ENCODE measurements around the gene CHAF1A.

CHAF1A gene

DNA sequence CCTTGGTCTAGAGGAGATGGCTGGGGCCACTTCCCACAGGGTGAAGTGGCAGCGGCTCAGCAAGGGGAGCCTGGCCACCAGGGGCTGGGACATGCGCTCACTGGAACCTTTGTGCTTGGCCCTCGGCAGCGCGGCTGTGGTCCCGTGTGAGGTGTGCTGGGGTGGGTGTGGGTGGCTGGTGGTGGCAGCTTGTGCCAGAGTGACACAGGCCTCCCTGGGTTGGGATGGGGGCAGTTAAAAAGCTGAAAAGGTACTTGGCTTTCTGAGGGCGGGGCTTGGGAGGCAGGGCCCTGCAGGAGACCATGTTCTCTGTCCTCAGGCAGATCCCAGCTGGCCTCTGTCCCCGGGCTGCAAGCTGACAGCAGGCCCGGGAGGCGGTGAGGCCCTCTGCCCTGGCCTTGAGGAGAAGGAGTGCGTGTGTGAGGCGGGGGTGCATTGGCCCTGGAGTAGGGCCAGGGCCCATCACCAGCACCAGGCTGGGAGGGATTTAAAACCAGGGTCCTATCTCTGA, 41.7 kb upstream of the CHAF1A start:
- Histone ChIP-seq H3K9ac (ENCODE audit: low read depth, low read length) (no peak overlapping the region), H3K36me3 (ENCODE audit: control insufficient read depth, insufficient read depth, low read length) (peaks cover 67% of the 10 kb centered on the region), H3K27me3 (ENCODE audit: control insufficient read depth, insufficient read depth, low read length) (no peaks in the 10 kb centered on the region), H3K27ac (ENCODE audit: low read depth, low read length) (no peak overlapping the region), H3K4me1 (ENCODE audit: control insufficient read depth, insufficient read depth, low read length) (0 out of 2 replicates have a peak, but pooled peaks cover 2% of the 10 kb centered on the region), H3K4me3 (ENCODE audit: low read depth, low read length) (no peak overlapping the region), H3K9me3 (ENCODE audit: control insufficient read depth, insufficient read depth, low read length) (no peaks in the 10 kb centered on the region)

DNA sequence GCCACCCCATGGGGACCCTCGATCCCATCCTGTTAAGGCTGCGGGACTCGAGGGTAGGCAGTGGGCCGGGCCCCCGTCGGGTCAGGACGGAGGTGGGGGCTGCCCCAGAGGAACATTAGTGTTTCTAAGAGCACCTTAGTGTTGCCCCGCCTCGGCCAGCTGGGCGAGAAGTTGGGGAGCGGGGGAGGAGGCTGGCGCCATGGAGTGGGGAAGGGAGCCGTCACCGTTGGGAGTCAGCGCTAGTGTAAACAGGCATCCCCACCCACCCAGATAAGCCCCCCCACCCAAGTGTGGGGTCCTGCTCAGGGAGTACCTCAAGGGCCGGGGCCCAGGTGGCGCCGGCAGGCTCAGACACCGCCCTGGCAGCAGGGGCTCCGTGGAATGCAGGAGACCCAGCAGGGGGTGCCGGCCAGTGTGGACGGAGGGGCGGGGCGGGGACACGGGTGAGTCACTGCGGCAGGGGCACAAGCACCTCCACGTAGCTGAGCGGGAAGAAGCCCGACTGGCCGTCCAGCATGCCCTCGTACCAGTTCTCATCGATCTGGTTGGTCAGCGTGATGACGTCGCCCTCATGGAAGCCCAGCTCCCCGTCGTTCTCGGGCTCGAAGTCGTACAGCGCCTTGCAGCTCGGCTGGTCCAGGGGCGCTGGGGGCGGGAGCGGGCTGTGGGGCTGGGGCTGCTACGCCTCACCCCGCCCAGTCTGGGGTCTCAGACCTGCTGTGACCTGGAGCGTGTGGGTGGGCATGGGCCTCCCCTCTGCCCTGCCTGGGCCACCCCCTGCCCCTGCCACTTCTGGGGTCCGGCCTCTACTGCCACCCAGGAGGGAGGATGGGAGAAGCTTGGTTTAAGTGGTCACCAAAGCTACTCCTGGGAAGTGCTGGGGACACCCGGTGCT, 41.0 kb upstream of the CHAF1A start:
- peak overlapping the region; percentile 64 for H3K27ac ChIP-seq (ENCODE audit: low read depth, low read length)
- H3K4me1 ChIP-seq (ENCODE audit: control insufficient read depth, insufficient read depth, low read length): 0 out of 2 replicates have a peak, but pooled peaks cover 2% of the 10 kb centered on the region
- H3K9me3 ChIP-seq (ENCODE audit: control insufficient read depth, insufficient read depth, low read length): no peaks in the 10 kb centered on the region
- peaks cover 70% of the 10 kb centered on the region for H3K36me3 ChIP-seq (ENCODE audit: control insufficient read depth, insufficient read depth, low read length)
- H3K9ac ChIP-seq (ENCODE audit: low read depth, low read length): no peak overlapping the region
- H3K4me3 ChIP-seq (ENCODE audit: low read depth, low read length): no peak overlapping the region
- no peaks in the 10 kb centered on the region for H3K27me3 ChIP-seq (ENCODE audit: control insufficient read depth, insufficient read depth, low read length)

DNA sequence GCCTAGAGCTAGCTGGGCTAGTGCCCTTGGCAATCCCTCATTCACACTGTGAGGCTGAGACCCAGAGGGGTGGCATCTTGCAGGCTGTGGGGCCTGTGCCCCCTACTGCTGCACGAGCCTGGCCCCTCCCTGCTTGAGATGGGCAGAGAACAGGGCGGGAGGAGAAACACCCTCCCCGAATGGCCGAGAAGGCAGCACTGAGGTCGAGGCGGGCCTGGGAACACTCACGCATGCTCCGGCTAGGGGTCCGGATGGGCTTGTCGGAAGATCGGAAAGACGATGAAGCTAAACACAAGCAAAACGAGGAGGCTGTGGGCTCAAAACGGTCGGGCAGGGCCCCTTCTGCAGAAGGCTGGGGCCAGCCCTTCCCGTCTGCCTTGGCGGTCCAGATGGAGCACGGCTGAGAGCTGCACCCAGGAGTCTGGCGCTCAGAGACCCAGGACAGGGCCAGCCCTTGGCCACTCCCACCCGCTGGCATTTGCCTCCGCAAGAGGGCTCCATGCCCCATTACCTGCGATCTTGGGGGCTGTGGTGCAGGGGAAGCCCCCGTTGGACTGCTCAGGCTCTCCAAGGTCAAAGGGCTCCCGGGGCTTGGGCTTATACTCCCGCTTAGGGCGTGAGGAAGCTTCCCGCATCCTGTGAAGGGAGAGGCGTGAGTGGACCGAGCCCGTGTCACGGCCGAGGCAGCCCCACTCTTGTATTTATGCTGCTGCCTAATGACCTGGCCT, 40.2 kb upstream of the CHAF1A start:
- Histone ChIP-seq H3K4me3 (ENCODE audit: low read depth, low read length) (no peak overlapping the region), H3K36me3 (ENCODE audit: control insufficient read depth, insufficient read depth, low read length) (peaks cover 70% of the 10 kb centered on the region), H3K27me3 (ENCODE audit: control insufficient read depth, insufficient read depth, low read length) (no peaks in the 10 kb centered on the region), H3K9me3 (ENCODE audit: control insufficient read depth, insufficient read depth, low read length) (no peaks in the 10 kb centered on the region), H3K9ac (ENCODE audit: low read depth, low read length) (no peak overlapping the region), H3K4me1 (ENCODE audit: control insufficient read depth, insufficient read depth, low read length) (0 out of 2 replicates have a peak, but pooled peaks cover 2% of the 10 kb centered on the region), H3K27ac (ENCODE audit: low read depth, low read length) (peak overlapping the region; percentile 64)

DNA sequence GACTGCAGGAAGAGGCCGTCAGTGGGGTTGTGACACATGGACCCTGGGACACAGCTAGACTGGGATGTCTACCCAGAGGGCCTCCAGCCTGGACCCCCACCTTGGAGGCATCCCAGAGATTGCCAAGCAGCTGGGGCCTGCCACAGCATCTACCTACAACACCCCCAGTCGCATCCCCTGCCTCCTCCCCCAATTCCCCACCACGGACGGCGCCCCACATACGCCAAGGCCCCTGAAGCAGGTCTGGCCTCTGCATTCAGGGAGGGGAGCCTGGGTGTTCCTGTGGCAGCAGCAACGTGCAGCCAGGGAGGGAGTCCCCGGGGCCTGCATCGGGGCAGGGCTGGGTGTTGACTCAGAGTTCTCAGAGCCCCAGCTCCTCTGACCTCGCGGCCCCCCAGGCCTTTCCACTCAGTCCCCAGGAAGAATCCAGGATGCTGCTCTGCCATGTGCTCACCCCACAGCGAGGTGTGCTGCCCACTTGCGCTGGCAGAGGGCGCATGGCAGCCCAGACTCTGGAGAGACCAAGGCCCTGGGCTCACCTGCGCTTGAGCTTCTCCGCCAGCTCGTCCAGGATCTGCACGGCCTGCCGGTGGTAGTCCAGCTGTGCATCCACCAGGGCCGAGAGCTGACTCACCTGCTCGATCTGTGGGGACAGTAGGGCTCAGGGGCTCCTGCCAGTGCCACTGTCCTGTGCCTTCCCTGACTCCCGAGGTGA, 39.5 kb upstream of the CHAF1A start:
- Histone ChIP-seq H3K27me3 (ENCODE audit: control insufficient read depth, insufficient read depth, low read length) (no peaks in the 10 kb centered on the region), H3K9me3 (ENCODE audit: control insufficient read depth, insufficient read depth, low read length) (no peaks in the 10 kb centered on the region), H3K36me3 (ENCODE audit: control insufficient read depth, insufficient read depth, low read length) (peaks cover 65% of the 10 kb centered on the region)

DNA sequence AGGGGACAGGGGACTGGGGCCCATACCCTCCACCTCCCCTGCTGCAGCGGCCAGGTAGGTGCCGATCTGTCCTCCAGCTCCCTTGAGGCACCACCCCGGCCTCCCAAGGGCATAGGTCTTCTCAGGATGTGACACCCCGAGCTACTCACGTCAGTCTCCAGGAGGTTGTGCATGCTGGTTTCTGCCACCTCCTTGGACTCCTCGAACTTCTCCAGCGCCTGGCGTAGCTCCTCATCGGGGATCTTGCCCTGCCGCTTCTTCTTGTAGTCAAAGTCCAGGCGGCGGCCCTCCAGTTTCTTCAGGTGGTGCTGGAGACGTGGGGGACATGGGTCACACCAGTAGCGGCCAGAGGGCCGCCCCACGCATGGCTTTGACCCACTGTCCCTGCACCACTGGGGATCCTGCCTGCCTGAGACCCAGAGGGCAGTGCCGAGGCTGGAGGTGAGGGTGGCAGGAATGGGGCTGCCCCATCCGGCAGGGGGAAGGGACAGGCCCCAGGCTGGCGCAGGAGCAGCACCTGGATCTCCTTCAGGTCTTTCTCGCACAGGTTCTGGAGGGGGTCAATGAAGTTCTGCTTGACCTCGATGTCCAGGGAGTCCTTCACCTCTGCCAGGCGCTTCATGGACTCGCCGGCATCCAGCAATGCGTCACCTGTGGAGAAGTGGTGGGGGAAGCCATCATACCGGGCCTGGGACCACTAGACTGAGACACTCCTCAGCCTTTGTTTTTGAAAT, 38.7 kb upstream of the CHAF1A start:
- Histone ChIP-seq H3K27me3 (ENCODE audit: control insufficient read depth, insufficient read depth, low read length) (no peaks in the 10 kb centered on the region), H3K36me3 (ENCODE audit: control insufficient read depth, insufficient read depth, low read length) (peaks cover 60% of the 10 kb centered on the region), H3K4me1 (ENCODE audit: control insufficient read depth, insufficient read depth, low read length) (0 out of 2 replicates have a peak, but pooled peaks cover 2% of the 10 kb centered on the region), H3K27ac (ENCODE audit: low read depth, low read length) (no peak overlapping the region), H3K9ac (ENCODE audit: low read depth, low read length) (no peak overlapping the region), H3K4me3 (ENCODE audit: low read depth, low read length) (no peak overlapping the region), H3K9me3 (ENCODE audit: control insufficient read depth, insufficient read depth, low read length) (no peaks in the 10 kb centered on the region)

More for the DNA sequence above, 39.5 kb upstream of the CHAF1A start:
- Histone ChIP-seq H3K4me3 (ENCODE audit: low read depth, low read length) (no peak overlapping the region), H3K4me1 (ENCODE audit: control insufficient read depth, insufficient read depth, low read length) (0 out of 2 replicates have a peak, but pooled peaks cover 2% of the 10 kb centered on the region), H3K27ac (ENCODE audit: low read depth, low read length) (no peak overlapping the region), H3K9ac (ENCODE audit: low read depth, low read length) (no peak overlapping the region)

DNA sequence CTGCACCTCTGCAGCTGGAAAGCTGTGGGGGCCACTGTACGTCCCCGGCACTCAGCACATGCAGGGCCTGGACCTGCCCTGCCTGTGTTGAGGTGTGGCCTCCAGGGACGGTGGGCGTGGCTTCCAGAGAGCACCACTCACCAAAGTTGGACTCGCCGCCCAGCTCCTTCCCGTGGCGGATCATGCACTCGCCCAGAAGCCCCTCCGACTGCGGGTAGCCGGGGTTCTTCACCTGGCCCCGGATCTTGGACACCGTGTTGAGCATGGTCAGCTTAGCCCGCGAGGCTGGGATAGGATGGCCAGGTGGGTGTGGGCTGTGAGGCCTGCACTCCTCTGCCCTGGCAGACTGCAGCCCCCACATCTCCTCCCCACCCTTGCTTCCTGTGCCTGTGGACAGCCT, 37.1 kb upstream of the CHAF1A start:
- Histone ChIP-seq H3K27me3 (ENCODE audit: control insufficient read depth, insufficient read depth, low read length) (no peaks in the 10 kb centered on the region), H3K4me1 (ENCODE audit: control insufficient read depth, insufficient read depth, low read length) (peaks cover 14% of the 10 kb centered on the region; the same call in 1 of the 2 replicates), H3K27ac (ENCODE audit: low read depth, low read length) (no peak overlapping the region), H3K4me3 (ENCODE audit: low read depth, low read length) (no peak overlapping the region), H3K36me3 (ENCODE audit: control insufficient read depth, insufficient read depth, low read length) (peaks cover 45% of the 10 kb centered on the region), H3K9ac (ENCODE audit: low read depth, low read length) (no peak overlapping the region), H3K9me3 (ENCODE audit: control insufficient read depth, insufficient read depth, low read length) (no peaks in the 10 kb centered on the region)

DNA sequence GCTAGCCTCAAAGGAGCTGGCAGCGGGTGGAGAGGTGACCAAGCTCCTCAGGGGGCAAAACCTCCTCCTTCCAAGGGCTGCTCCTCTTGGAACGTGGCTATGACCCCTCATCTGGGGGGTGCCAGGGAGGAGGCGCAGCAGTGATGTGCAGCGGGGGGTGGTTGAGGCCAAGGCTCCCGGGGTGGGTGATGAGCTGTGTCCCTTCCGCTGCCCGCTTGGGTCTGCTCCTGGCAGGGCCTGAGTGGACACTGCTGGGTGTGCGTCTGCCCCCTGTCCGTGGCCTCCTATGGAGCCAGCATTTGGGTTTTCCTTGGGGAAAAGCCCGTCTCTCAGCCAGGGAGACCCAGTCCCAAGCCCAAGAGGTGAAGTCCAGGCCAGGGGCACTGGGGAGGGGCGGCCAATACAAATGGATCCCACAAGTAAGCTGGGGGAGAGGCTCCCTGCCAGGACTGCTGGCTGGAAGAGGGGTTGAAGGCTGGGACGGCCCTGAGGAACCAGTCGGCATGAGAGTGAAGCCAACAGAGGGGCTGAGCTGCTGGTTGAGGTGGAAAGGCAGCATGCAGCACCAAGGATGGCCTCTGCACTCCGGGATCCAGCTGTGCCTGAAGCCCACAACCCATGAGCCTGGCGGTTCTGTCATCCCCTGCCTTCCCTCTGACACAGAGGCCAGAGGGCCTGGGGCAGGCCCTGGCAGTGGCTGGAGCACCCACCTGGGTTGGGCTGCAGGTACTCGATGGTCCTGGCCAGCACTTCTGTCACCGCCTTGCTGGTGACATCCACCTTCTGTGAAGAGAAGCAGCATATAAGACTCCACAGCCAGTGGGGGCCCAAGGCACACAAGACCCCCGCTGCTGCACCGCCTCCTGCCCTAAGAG, 36.4 kb upstream of the CHAF1A start:
- Histone ChIP-seq H3K36me3 (ENCODE audit: control insufficient read depth, insufficient read depth, low read length) (peaks cover 42% of the 10 kb centered on the region), H3K27me3 (ENCODE audit: control insufficient read depth, insufficient read depth, low read length) (no peaks in the 10 kb centered on the region), H3K4me3 (ENCODE audit: low read depth, low read length) (no peak overlapping the region), H3K9me3 (ENCODE audit: control insufficient read depth, insufficient read depth, low read length) (no peaks in the 10 kb centered on the region), H3K9ac (ENCODE audit: low read depth, low read length) (no peak overlapping the region), H3K4me1 (ENCODE audit: control insufficient read depth, insufficient read depth, low read length) (peaks cover 13% of the 10 kb centered on the region; the same call in 1 of the 2 replicates), H3K27ac (ENCODE audit: low read depth, low read length) (no peak overlapping the region)

DNA sequence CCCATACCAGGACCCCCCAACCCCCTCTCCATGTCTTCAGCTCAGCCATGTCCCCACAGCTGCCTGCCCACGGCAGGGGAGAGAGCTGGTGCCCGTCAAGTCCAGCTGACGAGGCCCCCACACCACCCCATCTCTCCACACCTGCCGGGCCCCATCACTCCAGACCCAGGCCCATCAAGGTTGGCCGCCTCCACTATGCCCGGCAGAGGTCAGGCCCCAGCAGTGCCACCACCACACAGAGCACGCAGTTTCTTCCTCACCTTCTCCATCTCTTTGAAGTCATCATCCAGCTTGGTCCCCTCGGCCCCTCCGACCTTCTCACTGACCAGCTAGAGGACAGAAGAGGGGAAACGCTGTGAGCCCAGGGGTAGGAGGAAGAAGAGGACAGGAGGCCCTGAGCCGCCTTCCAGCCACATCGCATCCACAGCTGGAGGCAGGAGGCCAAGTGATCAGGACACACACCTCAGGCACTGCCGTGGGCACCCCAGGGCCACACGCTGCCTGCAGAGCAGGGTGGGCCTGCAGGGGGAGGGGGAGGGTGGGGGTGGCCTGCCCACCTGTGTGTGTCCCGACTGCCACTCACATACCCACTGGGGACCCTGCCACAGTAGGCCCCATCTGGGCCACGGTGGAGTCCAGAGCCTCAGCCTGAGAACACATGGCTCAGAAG, 35.6 kb upstream of the CHAF1A start:
- H3K4me3 ChIP-seq (ENCODE audit: low read depth, low read length): no peak overlapping the region
- H3K4me1 ChIP-seq (ENCODE audit: control insufficient read depth, insufficient read depth, low read length): peaks cover 12% of the 10 kb centered on the region; the same call in 1 of the 2 replicates
- no peaks in the 10 kb centered on the region for H3K27me3 ChIP-seq (ENCODE audit: control insufficient read depth, insufficient read depth, low read length)
- no peak overlapping the region for H3K27ac ChIP-seq (ENCODE audit: low read depth, low read length)
- H3K36me3 ChIP-seq (ENCODE audit: control insufficient read depth, insufficient read depth, low read length): peaks cover 39% of the 10 kb centered on the region
- H3K9me3 ChIP-seq (ENCODE audit: control insufficient read depth, insufficient read depth, low read length): no peaks in the 10 kb centered on the region
- H3K9ac ChIP-seq (ENCODE audit: low read depth, low read length): no peak overlapping the region

DNA sequence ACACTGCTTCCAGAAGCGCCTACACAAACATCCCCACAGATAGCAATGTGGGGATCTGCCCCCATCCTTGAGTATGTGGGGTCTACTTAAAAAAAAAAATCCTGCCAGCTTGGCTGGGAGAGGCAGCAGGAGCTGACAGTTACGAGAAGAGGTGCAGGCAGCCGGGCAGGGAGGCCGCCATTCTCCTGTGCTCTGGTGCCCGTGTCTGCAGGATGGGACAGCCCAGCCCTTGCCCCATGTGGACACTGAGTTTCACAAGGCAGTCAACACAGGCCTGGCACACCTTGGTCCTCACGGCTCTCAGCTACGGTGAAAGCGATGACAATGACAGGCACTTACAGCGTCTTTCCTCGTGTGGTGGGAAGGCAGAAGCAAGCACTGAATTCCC, 35.1 kb upstream of the CHAF1A start:
- peaks cover 34% of the 10 kb centered on the region for H3K36me3 ChIP-seq (ENCODE audit: control insufficient read depth, insufficient read depth, low read length)
- no peak overlapping the region for H3K9ac ChIP-seq (ENCODE audit: low read depth, low read length)
- H3K27ac ChIP-seq (ENCODE audit: low read depth, low read length): no peak overlapping the region
- H3K9me3 ChIP-seq (ENCODE audit: control insufficient read depth, insufficient read depth, low read length): no peaks in the 10 kb centered on the region
- no peak overlapping the region for H3K4me3 ChIP-seq (ENCODE audit: low read depth, low read length)
- peaks cover 12% of the 10 kb centered on the region; the same call in 1 of the 2 replicates for H3K4me1 ChIP-seq (ENCODE audit: control insufficient read depth, insufficient read depth, low read length)
- H3K27me3 ChIP-seq (ENCODE audit: control insufficient read depth, insufficient read depth, low read length): no peaks in the 10 kb centered on the region
